Right lobe of liver (tissue), 6 donors: Measurements from ENCODE around the gene POLR3B. TPM values are rescaled to one million over a fixed set of nuclear protein-coding genes. Genes with fewer than 3 reads are reported as not detected.
"Not testable (repeated sequence)": the region's sequence is repeated elsewhere in the genome, so short reads cannot be mapped to it uniquely, and the experiment has no call there.

Source experiments
- ATAC-seq, 4 donors: fragments of 200-7000 bp; cut with Tn5 transposase; one replicate each; pipeline ENCODE4 v1.9.1; 2020; ENCODE audit warnings: mild to moderate bottlenecking in 4 of 4, moderate library complexity in 4 of 4
- DNase-seq, 3 donors: peaks; one replicate each; pipeline ENCODE4 v3.0.0-alpha.2; 2020
- H3K27ac ChIP-seq, 3 donors: fragments of 200-600 bp; one replicate each; pipeline ENCODE4 v1.8.0; 2022
- H3K27me3 ChIP-seq, 2 donors: fragments of 200-600 bp; one replicate each; pipeline ENCODE4 v1.8.0; 2022
- H3K36me3 ChIP-seq, 4 donors: fragments of 200-600 bp; sonication (generic) in 1 of 4; one replicate each; pipeline versions ENCODE4 v1.5.1 to v1.8.0; 2017 to 2022; ENCODE audit warnings: control low read depth in 1 of 4
- H3K4me1 ChIP-seq, 4 donors: fragments of 200-600 bp; sonication (generic) in 1 of 4; one replicate each; pipeline versions ENCODE4 v1.5.1 to v1.8.0; 2017 to 2022; ENCODE audit warnings: control low read depth in 1 of 4
- H3K4me3 ChIP-seq, 3 donors: fragments of 200-600 bp; one replicate each; pipeline ENCODE4 v1.8.0; 2022
- H3K9me3 ChIP-seq, 4 donors: fragments of 200-600 bp; sonication (generic) in 1 of 4; one replicate each; pipeline versions ENCODE4 v1.5.1 to v1.8.0; 2017 to 2022; ENCODE audit warnings: control low read depth in 1 of 4
- CTCF ChIP-seq, 4 donors: fragments of 200-600 bp in 3 of 4; fragments of 450-650 bp in 1 of 4; IDR thresholded peaks; one replicate each; pipeline versions ENCODE4 v1.5.1 to v1.8.0; 2016 to 2022; ENCODE audit warnings: antibody characterized with exemption in 4 of 4, mild to moderate bottlenecking in 2 of 4
- POLR2A ChIP-seq: fragments of 450-650 bp; IDR thresholded peaks from one replicate; pipeline ENCODE4 v1.6.1; 2017; ENCODE audit warnings: antibody characterized with exemption, mild to moderate bottlenecking
- WGBS: methylation state at CpG from one replicate; pipeline ENCODE4 v1.1.6; 2018; ENCODE audit warnings: low coverage, low lambda C conversion rate; ENCODE audit not compliant: insufficient coverage; ENCODE audit errors: missing lambda C conversion rate; 5-methylcytosine and 5-hydroxymethylcytosine counted together
- intact Hi-C, 2 donors: fragments of 100-400 bp; cut with DNase I; formaldehyde crosslinking; loops; one replicate each; pipeline versions ENCODE4 v1.11.2 to v1.14.1; 2022
- total RNA-seq, 6 experiments: library from RNA; depleted of rRNA in 2 of 6; stranded (reverse); fragments of >200 nt in 2 of 6; fragmentation: NEBNext Ultra II Directional in 3 of 6; extraction: Animal tissue kit (Norgen Biotek cat#: 25700) in 3 of 6; gene quantifications; one replicate each; pipeline versions ENCODE4 v1.1.0 to v1.2.4, GENCODE V29; 2016 to 2023
- donor health status: DM: no; HTN: yes; CAD: no.
- donor health status: DM: no; HTN: no; CAD: no.
- donor health status: DM: no; HTN: no; CAD: no.
- donor health status: DM: no; HTN: yes; CAD: no.
- donor health status: DM: no; HTN: yes; CAD: no.

Gene POLR3B
- total RNA-seq, 6 experiments from 2014 or later, result 6.8 to 10.9 (median 8.7) TPM

DNA sequence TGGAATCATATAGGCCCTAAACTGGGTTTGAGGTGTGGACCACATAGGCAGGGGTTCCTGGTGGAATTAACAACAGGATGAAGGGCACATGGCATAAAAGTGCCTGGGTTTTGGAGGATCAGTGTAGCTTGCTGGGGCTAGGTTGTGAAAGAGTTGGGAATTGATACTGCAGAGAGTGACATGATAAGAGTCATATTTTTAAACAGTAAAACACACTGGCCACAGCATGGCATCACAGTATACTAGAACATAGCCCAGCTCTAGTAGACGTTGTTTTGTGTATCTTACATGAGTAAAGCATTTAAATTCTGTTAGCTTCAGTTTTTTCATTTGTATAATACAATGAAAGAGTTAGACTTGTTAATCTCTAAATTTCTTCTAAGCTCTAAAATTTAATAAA lies 102.0 kb downstream of the POLR3B start:
- H3K4me3 ChIP-seq, result no peak overlapping the region
- intact Hi-C loops, result no loop called here
- H3K27me3 ChIP-seq, result no peaks in the 10 kb centered on the region
- H3K36me3 ChIP-seq, result peaks cover 0 to 16% (median 6%) of the 10 kb centered on the region in 4 donors
- no peaks in the 10 kb centered on the region for H3K9me3 ChIP-seq
- no peak overlapping the region for H3K27ac ChIP-seq
- 83% methylated on average over 1 of the region's 1 CpG for WGBS
- no peak for TF ChIP-seq CTCF (IDR thresholded peaks at IDR 0.05)
- TF ChIP-seq POLR2A, result no peak
- DNase-seq (no peak), ATAC-seq (no peak)
- no peaks in the 10 kb centered on the region for H3K4me1 ChIP-seq

DNA sequence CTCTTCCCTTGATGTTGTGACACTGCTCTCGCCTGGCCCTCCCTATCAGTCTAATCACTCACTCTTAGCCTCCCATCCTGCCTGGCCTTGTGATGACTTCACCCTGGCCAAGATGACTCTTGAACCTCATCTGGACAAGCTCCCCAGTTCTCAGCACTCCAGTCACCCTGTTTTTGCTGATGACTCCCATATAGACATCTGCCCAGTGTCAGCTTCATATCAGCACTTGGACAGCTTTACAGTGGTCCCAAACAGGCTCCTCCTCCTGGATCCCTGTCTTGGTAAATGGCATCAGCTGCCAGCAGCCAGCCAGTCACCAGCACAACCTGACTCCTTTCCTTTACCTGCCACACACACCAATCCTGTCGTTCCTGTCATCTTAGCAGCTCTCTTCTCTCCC lies 104.2 kb downstream of the POLR3B start:
- intact Hi-C loops, result no loop called here
- Histone ChIP-seq H3K27ac (no peak overlapping the region), H3K4me1 (no peaks in the 10 kb centered on the region), H3K9me3 (no peaks in the 10 kb centered on the region), H3K4me3 (no peak overlapping the region), H3K27me3 (no peaks in the 10 kb centered on the region), H3K36me3 (peaks cover 0 to 16% (median 6%) of the 10 kb centered on the region in 4 donors)
- 88% methylated on average over 2 of the region's 2 CpGs for WGBS
- TF ChIP-seq POLR2A, result no peak
- no peak for TF ChIP-seq CTCF (IDR thresholded peaks at IDR 0.05)
- ATAC-seq, result no peak
- DNase-seq, result no peak

GRCh38 chr12:106465605-106466004 lies 108.1 kb downstream of the POLR3B start:
- ATAC-seq, DNase-seq, H3K36me3 ChIP-seq, H3K27ac ChIP-seq, H3K9me3 ChIP-seq, intact Hi-C loops, H3K4me1 ChIP-seq, H3K27me3 ChIP-seq, H3K4me3 ChIP-seq: not testable (repeated sequence)
- 90% methylated on average over 4 of the region's 4 CpGs for WGBS

DNA sequence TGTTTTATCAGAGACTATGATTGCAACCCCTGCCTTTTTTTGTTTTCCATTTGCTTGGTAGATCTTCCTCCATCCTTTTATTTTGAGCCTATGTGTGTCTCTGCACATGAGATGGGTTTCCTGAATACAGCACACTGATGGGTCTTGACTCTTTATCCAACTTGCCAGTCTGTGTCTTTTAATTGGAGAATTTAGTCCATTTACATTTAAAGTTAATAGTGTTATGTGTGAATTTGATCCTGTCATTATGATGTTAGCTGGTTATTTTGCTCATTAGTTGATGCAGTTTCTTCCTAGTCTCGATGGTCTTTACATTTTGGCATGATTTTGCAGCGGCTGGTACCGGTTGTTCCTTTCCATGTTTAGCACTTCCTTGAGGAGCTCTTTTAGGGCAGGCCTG lies 118.1 kb downstream of the POLR3B start:
- H3K9me3 ChIP-seq, H3K4me3 ChIP-seq, H3K4me1 ChIP-seq, H3K36me3 ChIP-seq, H3K27ac ChIP-seq, intact Hi-C loops, DNase-seq, H3K27me3 ChIP-seq, ATAC-seq: not testable (repeated sequence)
- no CpG with 5 or more reads among the region's 3 CpGs for WGBS

DNA sequence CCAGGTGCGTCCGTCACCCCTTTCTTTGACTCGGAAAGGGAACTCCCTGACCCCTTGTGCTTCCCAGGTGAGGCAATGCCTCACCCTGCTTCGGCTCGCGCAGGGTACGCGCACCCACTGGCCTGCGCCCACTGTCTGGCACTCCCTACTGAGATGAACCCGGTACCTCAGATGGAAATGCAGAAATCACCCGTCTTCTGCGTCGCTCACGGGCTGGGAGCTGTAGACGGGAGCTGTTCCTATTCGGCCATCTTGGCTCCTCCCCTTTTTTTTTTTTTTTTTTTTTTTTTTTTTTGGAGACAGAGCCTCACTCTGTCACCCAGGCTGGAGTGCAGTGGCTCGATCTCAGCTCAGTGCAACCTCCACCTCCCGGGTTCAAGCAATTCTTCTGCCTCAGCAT lies 120.1 kb downstream of the POLR3B start:
- WGBS, result 98% methylated on average over 8 of the region's 18 CpGs
- H3K27me3 ChIP-seq, H3K27ac ChIP-seq, H3K36me3 ChIP-seq, H3K4me3 ChIP-seq, ATAC-seq, intact Hi-C loops, H3K4me1 ChIP-seq, H3K9me3 ChIP-seq, DNase-seq: not testable (repeated sequence)

DNA sequence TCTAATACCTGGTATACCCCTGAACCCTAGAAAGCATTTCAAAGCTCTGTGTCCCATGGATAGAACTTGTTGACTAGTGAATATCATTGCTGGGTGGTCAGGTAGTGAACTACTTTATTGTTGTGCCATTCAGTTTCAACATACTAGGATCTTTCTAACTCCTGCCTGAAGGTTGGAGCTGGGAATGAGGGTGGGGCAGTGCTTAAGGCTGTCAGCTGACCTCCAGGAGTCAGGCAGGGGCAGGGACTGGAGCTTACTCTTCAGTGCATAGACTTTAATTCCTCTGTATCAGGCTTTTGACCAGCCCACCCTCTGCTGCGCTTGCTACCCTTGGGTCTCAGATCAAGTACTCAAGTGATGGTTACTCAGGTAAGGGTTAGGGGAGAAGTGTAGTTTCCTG lies 122.7 kb downstream of the POLR3B start:
- H3K36me3 ChIP-seq, result no peaks in the 10 kb centered on the region
- no peak for TF ChIP-seq CTCF (IDR thresholded peaks at IDR 0.05)
- no peak for TF ChIP-seq POLR2A
- ATAC-seq (no peak), DNase-seq (no peak)
- H3K4me1 ChIP-seq, result no peaks in the 10 kb centered on the region
- no peaks in the 10 kb centered on the region for H3K9me3 ChIP-seq
- intact Hi-C loops, result no loop called here
- 100% methylated on average over 1 of the region's 1 CpG for WGBS
- no peak overlapping the region for H3K27ac ChIP-seq
- no peaks in the 10 kb centered on the region for H3K27me3 ChIP-seq
- no peak overlapping the region for H3K4me3 ChIP-seq
